ENCODE results near the gene HS3ST3A1. TPM values are rescaled to one million over a fixed set of nuclear protein-coding genes. Genes with fewer than 3 reads are reported as not detected.

Gene HS3ST3A1
- polyA plus RNA-seq, 3 donors, result 0.20 TPM; not detected in 2

GRCh38 chr17:13485327-13485726 lies 116.4 kb downstream of the HS3ST3A1 start:
- Mint-ChIP-seq H3K9me3 (peaks cover 6 to 17% (median 13%) of the 10 kb centered on the region in 7 donors), H3K4me1 (no peaks in the 10 kb centered on the region), H3K4me3 (no peak overlapping the region), H3K36me3 (no peaks in the 10 kb centered on the region), H3K27me3 (ENCODE audit: low read depth in 3 of 3) (peaks cover 0 to 2% (median 0%) of the 10 kb centered on the region in 3 donors), H3K27ac (no peak overlapping the region)
- Histone ChIP-seq H3K79me2 (ENCODE audit: insufficient read depth, low read length) (no peaks in the 10 kb centered on the region), H2AFZ (ENCODE audit: insufficient read depth, low read depth, low read length, poor library complexity, severe bottlenecking) (no peak overlapping the region), H3K4me1 (ENCODE audit: control insufficient read depth in 1 of 2, insufficient read depth in 2 of 2, low read length in 2 of 2) (no peaks in the 10 kb centered on the region), H3K4me3 (replicated peaks in 1 of 3; ENCODE audit: low read depth in 2 of 3, low read length in 3 of 3) (no peak overlapping the region), H4K20me1 (ENCODE audit: insufficient read depth, low read length) (no peaks in the 10 kb centered on the region), H3K9me3 (replicated peaks in 1 of 2; ENCODE audit: control insufficient read depth in 1 of 2, insufficient read depth in 1 of 2, low read length in 2 of 2) (peaks cover 12 to 16% of the 10 kb centered on the region in 2 donors), H3K9ac (ENCODE audit: insufficient read depth, low read length, poor library complexity, severe bottlenecking) (no peak overlapping the region), H3K27me3 (ENCODE audit: control insufficient read depth in 2 of 2, insufficient read depth in 2 of 2, low read length in 2 of 2) (no peaks in the 10 kb centered on the region), H3K4me2 (replicated peaks; ENCODE audit: extremely low read depth, low read length, poor library complexity, severe bottlenecking) (no peak overlapping the region), H3K36me3 (replicated peaks in 1 of 2; ENCODE audit: control insufficient read depth in 1 of 2, insufficient read depth in 2 of 2, low read length in 2 of 2) (no peaks in the 10 kb centered on the region), H3K27ac (ENCODE audit: low read depth in 1 of 2, low read length in 2 of 2) (no peak overlapping the region)
- TF ChIP-seq CTCF (IDR thresholded peaks at IDR 0.05), result no peak
- DNase-seq, result no peak
- intact Hi-C loops (cut with micrococcal nuclease), result no loop called here
- WGBS (ENCODE audit: insufficient coverage), result no CpG with 5 or more reads among the region's 3 CpGs

GRCh38 chr17:13484020-13484419 lies 117.7 kb downstream of the HS3ST3A1 start:
- Histone ChIP-seq H3K4me1 (ENCODE audit: control insufficient read depth in 1 of 2, insufficient read depth in 2 of 2, low read length in 2 of 2) (no peaks in the 10 kb centered on the region), H3K27me3 (ENCODE audit: control insufficient read depth in 2 of 2, insufficient read depth in 2 of 2, low read length in 2 of 2) (no peaks in the 10 kb centered on the region), H3K4me2 (replicated peaks; ENCODE audit: extremely low read depth, low read length, poor library complexity, severe bottlenecking) (no peak overlapping the region), H3K36me3 (replicated peaks in 1 of 2; ENCODE audit: control insufficient read depth in 1 of 2, insufficient read depth in 2 of 2, low read length in 2 of 2) (no peaks in the 10 kb centered on the region), H3K9ac (ENCODE audit: insufficient read depth, low read length, poor library complexity, severe bottlenecking) (no peak overlapping the region), H3K9me3 (replicated peaks in 1 of 2; ENCODE audit: control insufficient read depth in 1 of 2, insufficient read depth in 1 of 2, low read length in 2 of 2) (peaks cover 18 to 19% of the 10 kb centered on the region in 2 donors), H3K4me3 (replicated peaks in 1 of 3; ENCODE audit: low read depth in 2 of 3, low read length in 3 of 3) (no peak overlapping the region), H4K20me1 (ENCODE audit: insufficient read depth, low read length) (no peaks in the 10 kb centered on the region), H3K79me2 (ENCODE audit: insufficient read depth, low read length) (no peaks in the 10 kb centered on the region), H2AFZ (ENCODE audit: insufficient read depth, low read depth, low read length, poor library complexity, severe bottlenecking) (no peak overlapping the region), H3K27ac (ENCODE audit: low read depth in 1 of 2, low read length in 2 of 2) (no peak overlapping the region)
- DNase-seq, result no peak
- H3K27ac Mint-ChIP-seq, result no peak overlapping the region
- H3K4me1 Mint-ChIP-seq, result no peaks in the 10 kb centered on the region
- peaks cover 0 to 2% (median 0%) of the 10 kb centered on the region in 3 donors for H3K27me3 Mint-ChIP-seq (ENCODE audit: low read depth in 3 of 3)
- H3K4me3 Mint-ChIP-seq, result no peak overlapping the region
- peaks cover 12 to 23% (median 17%) of the 10 kb centered on the region in 7 donors for H3K9me3 Mint-ChIP-seq
- TF ChIP-seq CTCF (IDR thresholded peaks at IDR 0.05), result no peak
- WGBS (ENCODE audit: insufficient coverage), result 100% methylated on average over 1 of the region's 4 CpGs
- no peaks in the 10 kb centered on the region for H3K36me3 Mint-ChIP-seq
- intact Hi-C loops (cut with micrococcal nuclease), result no loop called here

Data from CD14-positive monocyte (primary cell).